GM19455 (cell line): ENCODE measurements around the gene AADAC.
A peak's percentile ranks its signal among the peaks of the same experiment; 100 is the strongest.
"Not testable (repeated sequence)": the region's sequence is repeated elsewhere in the genome, so short reads cannot be mapped to it uniquely, and the experiment has no call there.

ENCODE experiments used
- ATAC-seq: cut with Tn5 transposase; IDR thresholded peaks from one replicate; pipeline ENCODE4 v1.9.1; 2021; ENCODE audit not compliant: unreplicated experiment

AADAC gene

GRCh38 chr3:151852074-151852811, 38.3 kb downstream of the AADAC start:
- no peak for ATAC-seq

DNA sequence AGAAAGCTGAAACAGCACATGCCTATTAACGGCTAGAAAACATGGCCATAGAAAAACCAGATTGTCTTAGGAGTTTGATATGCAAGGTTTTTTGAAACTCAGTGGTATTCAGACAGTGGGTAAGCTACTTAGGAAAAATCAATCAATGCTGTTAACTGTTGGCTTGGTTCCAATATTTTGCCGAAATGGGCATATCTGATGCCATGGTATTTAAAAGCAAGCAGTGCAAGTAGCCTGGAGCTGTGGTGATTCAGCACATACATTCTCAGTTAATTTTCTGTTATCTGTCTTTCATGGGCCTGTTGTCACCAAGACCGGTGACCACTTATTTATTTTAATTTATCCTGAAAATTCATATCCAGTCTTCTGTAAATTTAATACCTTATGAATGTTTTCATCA, 42.2 kb downstream of the AADAC start:
- no peak for ATAC-seq

DNA sequence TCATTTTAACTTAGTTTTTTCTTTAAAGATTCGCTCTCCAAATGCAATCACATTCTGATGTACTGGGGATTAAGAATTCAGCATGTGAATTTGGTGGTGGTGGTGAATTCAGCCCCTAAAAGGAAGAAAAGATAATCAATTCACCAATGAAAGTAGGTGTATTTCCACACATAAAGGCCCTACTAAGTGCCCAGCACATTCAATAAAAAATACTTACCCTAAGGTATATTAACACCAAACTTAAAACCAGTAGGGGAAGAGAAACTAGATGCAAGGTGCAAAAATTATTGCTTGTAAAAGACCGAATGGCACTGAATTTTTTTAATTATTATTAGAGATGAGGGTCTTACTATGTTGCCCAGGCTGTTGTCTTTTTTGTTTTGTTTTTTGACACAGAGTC, 42.7 kb downstream of the AADAC start:
- no peak for ATAC-seq

DNA sequence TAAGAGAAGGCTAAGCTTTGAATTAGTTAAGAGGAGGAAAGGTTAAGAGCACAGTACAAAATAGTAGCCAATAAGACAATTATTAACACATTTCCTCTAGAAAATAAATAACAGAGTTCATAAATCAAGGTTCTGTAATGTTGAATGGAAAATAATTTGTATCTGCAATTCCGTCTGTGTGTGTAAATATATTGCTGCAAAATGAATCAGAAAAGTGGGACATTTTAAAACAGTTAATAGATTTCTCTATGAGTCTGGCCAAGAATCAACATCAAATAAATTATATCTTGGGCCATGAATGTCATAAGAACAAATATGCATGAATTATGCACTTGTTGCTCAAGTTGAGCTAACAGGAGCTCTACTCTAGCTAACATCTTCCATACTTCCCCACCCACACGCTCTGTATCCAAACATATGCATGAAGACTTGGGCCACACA, 45.3 kb downstream of the AADAC start:
- no peak for ATAC-seq

GRCh38 chr3:151859905-151860304, 46.0 kb downstream of the AADAC start:
- ATAC-seq = no peak

DNA sequence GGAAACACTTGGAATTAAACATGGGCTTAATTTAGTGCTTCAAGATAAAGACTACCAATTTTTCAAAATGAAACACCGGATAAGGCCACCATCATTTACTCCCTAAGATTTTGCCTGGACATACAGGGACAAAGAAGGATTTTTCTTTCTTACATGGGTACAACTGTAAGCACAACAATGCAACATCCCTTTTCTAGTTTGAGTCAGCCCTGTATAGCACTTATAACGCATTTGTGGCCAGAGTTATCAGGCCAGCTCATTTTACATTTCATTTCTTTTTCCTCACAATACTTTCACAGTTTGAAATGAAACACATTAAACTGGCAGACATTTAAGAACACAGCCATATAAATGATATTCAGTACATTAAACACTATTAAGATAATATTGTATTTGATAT, 49.7 kb downstream of the AADAC start:
- no peak for ATAC-seq

- no peak for ATAC-seq
Observed at GRCh38 chr3:151864423-151865101, 50.6 kb downstream of the AADAC start.

DNA sequence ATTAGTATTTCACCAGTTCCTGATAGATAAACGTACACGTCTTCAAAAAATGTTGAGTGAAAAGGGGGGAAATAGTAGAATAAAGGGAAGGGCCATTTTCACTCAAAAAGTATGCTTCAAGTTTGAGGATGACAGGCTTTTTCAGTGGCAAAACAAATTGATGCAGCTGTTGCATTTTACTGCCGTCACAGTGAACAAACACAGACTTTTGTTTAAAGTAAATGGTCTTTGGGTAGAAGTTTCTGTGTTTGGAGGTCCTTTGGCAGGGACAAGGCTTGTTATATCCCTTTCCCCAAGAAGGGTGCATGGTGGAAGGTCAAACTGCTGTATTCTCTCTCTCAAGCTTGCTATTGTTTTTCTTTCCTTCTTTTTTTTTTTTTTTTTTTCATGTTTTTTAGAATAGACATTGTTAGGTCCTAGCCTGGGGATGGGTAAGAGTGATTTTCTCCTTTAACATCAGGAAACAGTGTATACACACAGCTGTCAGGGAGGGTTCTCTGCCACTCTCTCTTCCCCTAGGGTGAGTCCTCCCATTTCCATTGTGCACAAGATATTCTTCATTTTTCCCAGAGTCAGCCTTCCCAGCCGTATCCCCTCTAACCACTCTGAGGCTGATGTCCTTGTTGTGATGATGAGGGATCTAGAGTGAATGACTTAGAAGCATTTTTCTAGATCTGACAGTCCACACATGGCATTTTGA, 52.9 kb downstream of the AADAC start:
- ATAC-seq = no peak

GRCh38 chr3:151867666-151868065, 53.8 kb downstream of the AADAC start:
- no peak for ATAC-seq

DNA sequence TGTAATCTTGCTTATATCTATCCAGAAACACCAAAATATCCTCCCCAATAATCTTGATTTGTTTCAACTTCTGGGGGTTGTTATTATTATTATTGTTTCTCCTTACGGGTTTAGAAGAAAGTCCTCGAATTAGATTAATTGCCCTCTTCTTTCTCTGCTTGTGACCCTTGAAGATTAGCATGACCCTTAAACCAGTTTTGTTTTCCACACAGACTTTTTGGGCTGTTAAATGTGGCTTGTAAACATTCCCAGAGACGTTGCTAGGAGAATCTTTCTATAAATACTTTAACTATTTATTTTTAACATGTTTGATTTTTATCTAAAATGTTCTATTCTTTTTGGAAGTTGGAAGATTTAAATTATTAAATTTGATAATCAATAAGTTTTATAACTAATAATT, 55.3 kb downstream of the AADAC start:
- no peak for ATAC-seq

GRCh38 chr3:151871639-151872468, 57.9 kb downstream of the AADAC start:
- ATAC-seq = peak; percentile 69

GRCh38 chr3:151873398-151873797, 59.5 kb downstream of the AADAC start, which contains the start of gene SUCNR1:
SUCNR1 (plus strand) TSS chr3:151873643; CDS start chr3:151879893, 6,250 bp downstream.
- no peak for ATAC-seq

DNA sequence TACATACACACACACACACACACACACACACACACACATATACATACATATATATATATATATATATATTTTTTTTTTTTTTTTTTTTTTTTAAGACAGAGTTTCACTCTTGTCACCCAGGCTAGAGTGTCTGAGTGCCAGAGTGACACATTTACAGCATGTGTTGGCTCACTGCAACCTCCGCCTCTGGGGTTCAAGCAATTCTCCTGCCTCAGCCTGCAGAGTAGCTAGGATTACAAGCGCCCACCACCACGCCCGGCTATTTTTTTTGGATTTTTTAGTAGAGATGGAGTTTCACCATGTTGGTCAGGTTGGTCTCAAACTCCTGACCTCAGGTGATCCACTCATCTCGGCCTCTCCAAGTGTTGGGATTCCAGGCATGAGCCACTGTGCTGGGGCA, 60.2 kb downstream of the AADAC start:
- not testable (repeated sequence) for ATAC-seq

GRCh38 chr3:151875759-151876158, 61.8 kb downstream of the AADAC start:
- no peak for ATAC-seq

DNA sequence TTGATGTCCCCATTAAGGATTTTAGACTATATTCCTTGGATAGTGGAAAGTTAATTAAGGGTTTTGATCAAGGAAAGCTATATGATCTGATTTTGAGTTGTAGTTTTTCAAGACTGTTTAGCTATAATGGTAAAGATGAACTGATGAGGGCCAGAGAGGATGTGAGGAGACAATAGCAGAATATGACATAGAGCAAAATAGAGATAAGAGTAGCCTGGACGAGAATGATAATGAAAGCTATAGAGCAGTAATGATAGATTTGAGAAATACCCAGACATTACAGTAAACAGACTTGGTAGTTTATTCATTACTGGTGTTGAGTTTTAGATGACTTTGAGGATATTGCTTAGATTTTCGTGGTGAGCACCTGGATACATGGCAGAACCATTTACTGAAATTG, 63.4 kb downstream of the AADAC start:
- no peak for ATAC-seq
